Activated effector memory CD4-positive, alpha-beta T cell treated with anti-CD3 and anti-CD28 coated beads, Interleukin-2, amount 50 U/mL, for 16 hours (primary cell): ENCODE results near the gene SMIM44.

Experiments
- DNase-seq: peaks from one replicate; pipeline ENCODE4 v3.0.0-alpha.2; 2020

Gene SMIM44

DNA sequence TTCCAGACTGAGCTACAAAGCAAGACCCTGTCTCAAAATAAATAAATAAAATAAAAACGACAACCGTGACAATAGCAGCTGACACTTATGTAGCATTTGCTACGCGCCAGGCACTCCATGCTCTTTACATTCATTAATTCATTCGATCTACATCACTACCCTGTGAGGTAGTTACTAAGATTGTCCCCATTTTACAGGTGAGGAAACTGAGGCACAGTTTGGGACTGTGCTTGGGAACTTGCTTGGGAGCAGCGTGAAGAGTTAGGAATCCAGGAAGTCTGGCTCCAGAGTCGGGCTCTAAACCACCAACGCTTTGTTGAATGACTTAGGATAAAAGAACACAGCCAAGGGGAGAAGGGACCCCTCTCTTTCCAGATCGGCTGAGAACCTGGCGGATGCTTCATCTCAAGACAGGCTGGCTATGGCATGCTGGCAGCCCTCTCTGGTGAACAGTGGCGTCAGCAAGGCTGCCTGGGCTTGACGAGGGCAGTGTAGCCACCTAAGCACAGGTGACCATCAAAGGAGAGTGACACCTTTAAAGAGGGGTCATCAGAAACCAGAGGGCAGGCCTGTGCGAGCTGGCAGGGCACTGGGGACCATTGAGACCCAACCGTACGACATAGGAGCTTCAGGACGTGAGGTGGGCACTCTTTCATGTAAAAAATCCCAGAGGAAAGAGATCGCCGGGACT is 16.6 kb upstream of the SMIM44 start:
- no peak for DNase-seq

DNA sequence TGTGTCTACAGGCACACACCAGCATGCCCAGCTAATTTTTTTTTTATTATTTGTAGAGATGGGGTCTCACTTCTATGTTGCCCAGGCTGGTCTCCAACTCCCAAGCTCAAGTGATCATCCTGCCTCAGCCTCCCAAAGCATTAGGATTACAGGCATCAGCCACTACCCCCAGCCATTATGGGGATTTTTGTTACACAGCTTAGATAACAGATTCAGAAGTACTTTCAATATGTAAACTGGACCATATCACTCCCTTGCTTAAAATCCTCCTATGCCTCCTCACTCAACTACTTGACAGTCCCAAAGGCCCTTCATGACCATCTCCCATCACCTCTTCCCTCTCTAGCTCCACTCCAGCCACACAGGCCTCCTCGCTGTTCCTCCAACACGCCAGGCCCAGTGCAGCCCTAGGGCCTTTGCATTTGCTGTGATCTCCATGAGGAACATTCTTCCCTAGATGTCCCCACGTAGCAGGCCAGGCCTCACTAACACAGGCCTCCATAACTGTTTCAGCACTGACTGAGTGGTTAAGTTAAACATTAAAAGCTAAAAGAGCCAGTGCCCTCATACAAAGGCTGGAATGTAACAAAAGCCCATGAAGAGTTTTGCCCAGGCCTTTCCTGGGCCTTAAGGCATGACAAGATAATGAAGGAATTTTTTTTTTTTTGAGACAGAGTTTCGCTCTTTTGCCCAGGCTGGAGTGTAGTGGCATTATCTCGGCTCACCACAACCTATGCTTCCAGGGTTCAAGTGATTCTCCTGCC is 14.7 kb upstream of the SMIM44 start:
- DNase-seq = no peak

DNA sequence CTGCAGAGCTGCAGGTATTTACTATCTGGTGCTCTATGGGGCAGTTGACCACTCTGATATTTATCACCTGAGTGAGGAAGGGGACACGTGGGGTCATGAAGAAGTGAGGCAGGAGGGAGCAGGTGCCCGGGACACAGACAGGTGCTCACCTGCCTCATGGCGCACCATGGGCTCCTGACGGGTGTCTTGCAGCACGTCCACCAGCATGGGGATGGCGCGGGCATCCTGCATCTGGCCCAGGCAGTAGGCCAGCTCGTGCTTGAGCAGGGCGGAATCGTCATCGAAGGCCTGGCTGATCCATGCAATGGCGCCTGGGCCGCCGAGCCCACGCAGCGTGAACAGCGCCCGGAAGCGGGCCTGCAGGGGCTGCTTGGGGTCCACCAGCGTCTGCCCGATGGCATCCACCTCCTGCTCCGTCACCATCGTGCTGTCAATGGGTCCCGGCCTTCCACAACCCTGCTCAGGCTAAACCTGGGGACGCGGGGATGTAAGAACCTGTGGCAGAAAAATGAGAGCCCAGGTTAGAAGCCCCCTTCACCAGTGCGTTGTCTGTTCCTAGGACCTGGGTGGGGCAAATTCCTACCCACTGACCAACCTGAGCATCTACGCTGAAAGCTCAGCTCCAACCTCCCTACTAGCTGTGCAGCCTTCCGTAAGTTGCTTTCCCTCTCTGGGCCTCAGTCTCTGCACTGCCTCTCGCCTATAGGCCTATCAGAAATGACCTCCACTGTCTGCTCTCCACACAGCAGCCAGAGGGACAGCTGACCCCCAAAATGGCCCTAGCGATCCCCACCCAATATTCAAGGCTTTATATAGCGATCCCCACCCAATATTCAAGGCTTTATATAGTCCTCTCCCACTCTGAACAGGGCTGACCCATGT is 13.4 kb upstream of the SMIM44 start:
- no peak for DNase-seq

DNA sequence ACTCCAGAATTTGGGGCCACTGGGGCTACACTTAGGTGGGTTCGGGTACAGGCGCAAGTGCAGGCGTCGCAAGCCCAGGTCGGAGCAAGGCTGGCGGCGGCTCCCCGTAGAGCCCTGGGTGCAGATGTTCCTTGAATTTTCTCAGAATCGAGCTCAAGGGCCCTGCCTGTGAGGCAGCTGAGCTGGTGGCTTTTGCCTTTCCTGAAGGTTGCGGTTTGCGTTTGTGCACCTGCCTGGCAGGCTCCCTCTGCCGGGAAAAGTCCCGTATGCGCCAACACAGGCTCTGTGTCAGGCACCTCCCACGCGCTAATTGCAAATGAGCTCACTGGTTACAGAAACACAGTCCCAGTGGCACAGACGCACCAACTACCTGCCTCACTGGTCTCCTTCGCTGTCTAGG is 11.3 kb upstream of the SMIM44 start:
- peak; percentile 82 for DNase-seq

GRCh38 chr19:3494051-3494450 is 10.8 kb upstream of the SMIM44 start:
- no peak for DNase-seq

- DNase-seq = no peak
Measured at GRCh38 chr19:3493651-3494050, 10.4 kb upstream of the SMIM44 start.

DNA sequence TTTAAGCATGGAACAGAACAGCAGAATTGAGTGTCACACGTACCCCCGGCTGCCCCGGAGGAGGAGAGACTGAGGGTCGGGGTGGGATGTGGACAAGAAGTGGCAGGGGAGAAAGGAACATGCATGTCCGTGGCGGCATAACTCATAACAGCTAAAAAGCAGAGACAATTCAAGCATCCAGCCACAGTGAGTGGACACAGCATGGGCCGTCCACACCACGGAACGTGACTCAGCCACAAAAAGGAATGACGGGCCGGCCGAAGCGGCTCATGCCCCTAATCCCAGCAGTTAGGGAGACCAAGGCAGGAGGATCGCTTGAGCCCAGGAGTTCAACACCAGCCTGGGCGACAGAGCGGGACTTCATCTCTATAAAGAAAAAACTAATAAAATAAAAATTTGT is 9.7 kb upstream of the SMIM44 start:
- no peak for DNase-seq

DNA sequence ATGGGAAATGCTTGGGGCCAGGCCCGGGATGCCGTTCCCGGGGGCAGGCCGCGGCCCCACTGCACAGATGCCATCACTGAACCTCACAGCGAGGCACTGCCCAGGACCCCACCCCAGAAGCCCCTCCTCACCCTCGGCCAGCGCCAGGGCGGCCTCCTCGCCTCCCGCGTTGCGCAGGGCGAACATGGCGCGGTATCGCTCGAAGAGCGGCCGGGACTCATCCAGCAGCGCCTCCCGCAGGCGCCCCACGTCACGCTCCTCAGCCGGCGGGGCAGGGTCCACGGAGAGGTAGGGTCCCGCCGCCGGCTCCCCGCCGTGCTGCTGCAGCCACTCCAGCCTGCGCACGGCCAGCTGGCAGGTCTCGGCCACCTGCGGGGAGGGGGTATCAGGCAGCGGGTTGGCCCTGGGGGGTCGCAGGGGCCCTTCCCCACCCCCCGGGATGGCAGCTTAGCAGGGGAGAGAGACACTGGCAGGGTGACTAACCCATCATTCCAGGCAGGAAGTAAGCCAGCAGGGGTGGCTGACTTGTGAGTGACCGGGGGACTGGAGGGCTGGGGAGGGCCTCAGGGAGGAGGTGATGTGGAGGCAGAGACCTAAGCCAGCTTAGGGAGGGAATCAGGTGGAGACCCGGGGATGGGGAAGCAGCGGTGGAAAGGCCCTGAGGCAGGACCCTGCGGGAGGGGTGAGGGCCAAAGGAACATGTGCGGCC is 9.0 kb upstream of the SMIM44 start:
- no peak for DNase-seq

- DNase-seq = no peak
Measured at GRCh38 chr19:3491396-3492119, 8.3 kb upstream of the SMIM44 start.

DNA sequence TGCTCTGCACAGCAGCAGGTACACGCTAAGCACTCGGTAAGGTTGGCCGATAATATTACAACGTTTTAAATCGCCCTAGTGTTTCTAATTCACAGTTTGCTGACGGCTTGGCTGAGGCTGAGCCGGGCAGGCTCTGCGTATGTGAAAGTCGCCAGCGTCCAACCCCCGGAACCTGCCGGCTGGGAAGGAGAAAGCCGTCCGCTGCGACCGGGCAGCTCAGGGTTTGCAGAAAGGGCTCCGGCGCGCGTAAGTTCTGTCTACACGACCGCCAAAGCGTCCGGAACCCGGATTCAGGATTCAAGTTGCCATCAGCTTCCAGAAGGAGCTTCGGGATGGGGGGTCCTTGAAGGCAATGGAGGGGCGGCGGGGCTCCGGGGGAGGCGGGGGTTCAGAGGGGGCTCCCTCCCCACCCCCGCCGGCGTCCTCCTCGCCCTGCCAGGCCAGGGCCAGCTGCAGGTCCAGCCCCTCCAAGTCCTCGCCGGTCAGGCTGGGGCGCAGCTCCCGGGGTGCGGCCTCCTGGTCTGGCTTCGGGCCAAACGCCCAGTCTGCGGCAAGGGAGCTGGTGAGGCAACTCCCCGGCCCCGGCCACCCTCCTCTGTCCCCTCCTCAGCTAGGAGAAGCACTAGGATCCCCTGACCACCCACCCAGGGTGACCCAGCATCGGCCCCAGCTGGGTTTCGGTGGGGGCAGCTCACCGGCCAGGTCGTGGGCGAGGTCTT is 575 bp downstream of the SMIM44 start:
- DNase-seq = no peak

DNA sequence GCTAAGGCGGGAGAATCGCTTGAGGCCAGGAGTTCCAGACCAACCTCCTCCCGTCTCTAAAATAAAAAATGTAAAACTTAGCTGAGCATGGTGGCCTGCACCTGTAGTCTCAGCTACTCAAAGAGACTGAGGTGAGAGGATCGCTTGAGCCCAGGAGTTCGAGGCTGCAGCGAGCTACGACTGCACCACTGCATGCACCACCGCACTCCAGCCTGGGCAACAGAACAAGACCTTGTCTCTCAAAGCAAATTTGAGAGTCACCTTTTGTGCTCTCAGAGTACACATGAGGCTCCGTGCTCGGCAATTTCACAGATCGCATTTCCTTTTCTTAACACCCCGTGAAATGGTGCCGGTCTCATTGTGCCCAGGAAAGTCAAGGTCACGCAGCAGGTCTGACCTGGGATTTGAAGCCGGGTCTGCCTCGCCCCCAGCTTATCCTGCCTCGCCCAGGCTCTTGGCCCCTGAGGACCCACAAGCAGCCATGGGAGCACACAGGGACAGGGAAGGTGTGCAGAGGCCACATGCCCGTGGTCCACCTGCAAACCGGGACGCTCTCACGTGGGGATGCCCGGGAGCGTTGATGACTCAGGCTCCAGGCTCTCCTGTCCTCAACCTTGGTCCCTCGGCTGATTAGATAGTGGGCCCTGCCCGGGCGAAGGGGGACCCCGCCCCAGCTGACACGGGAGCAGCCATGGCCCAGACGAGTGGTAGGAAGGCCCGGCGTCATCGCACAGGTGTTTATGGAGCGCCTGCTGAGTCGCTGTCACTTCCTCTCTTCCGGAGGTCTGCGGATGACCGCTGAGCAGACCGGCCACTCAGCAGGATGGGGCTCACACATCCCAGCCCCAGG is 1.8 kb downstream of the SMIM44 start:
- DNase-seq = no peak

DNA sequence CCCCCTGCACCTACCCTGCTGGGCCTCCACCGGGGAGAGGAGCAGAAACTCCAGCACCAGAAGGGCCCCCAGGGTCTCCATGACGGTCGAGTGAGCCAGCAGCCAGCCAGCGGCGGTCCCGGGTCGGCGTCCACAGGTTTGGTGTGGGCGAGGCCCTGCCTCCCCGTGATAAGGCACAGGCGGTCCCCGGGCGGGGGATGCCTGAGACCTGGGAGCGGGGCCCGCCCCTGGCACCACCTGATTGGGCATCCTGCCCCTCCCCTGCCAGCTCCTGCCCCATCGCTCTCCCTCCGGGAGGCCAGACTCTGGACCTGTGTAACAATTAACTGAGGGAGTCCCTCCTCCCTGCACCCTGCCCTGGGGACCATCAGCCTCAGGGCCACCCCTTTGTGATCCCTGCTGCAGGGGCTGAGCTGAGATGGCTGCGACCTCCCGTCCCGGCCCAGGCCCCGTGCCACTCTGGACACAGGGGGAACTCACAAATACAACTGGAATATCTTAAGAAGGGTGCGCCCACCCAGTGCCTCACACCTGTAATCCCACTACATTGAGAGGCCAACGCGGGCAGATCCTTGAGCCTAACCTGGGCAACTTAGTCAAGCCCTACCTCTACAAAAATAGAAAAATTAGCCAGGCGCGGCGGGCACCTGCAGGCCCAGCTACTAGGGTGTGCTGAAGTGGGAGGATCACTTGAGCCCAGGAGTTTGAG is 2.7 kb downstream of the SMIM44 start, which contains the start of gene SMIM24:
Gene SMIM24, minus strand, starts transcription at position 143 of the 709 bp plus-strand sequence. Its CDS starts 62 bp downstream, at position 81.
- no peak for DNase-seq

DNA sequence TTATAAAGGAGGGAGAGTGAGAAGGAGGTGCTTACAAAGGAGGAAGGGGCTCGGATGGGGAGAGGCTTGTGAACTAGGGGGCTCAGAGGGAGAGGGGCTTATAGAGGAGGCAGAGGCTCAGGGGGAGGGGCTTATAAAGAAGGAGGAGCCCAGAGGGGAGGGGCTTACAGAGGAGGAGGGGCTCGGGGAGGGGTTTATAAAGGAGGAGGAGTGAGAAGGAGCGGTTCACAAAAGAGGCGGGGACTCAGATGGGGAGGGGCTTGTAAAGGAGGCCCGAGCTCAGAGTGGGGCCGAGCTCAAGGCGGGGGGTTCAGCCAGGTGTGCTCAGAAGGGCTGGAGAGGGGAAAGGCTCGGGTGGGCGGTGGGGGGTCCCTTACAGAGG is 3.4 kb downstream of the SMIM44 start:
- DNase-seq = no peak

- peak; percentile 73 for DNase-seq
Measured at GRCh38 chr19:3479177-3479833, 3.9 kb downstream of the SMIM44 start.

- no peak for DNase-seq
Measured at GRCh38 chr19:3478409-3479176, 4.6 kb downstream of the SMIM44 start.

- no peak for DNase-seq
Measured at GRCh38 chr19:3477951-3478350, 5.3 kb downstream of the SMIM44 start.

- DNase-seq = no peak
Measured at GRCh38 chr19:3477506-3477905, 5.7 kb downstream of the SMIM44 start.

GRCh38 chr19:3476830-3477229 is 6.4 kb downstream of the SMIM44 start:
- DNase-seq = no peak
